ENCODE results near the gene DDX41. TPM values are rescaled to one million over a fixed set of nuclear protein-coding genes. Genes with fewer than 3 reads are reported as not detected.

DDX41 gene
- total and polyA plus RNA-seq, 5 donors from 2014 or later, result 41.8 to 73.2 (median 46.5) TPM

GRCh38 chr5:177475563-177476427 lies 41.0 kb downstream of the DDX41 start:
- Mint-ChIP-seq H3K27me3 (peaks cover 17% of the 10 kb centered on the region), H3K4me1 (peaks cover 0 to 40% (median 5%) of the 10 kb centered on the region in 4 donors), H3K4me3 (peak overlapping the region in 3 of 4 donors; percentile 48 to 87 (median 54)), H3K27ac (peak overlapping the region in 1 of 3 donors; percentile 8), H3K36me3 (no peaks in the 10 kb centered on the region), H3K9me3 (no peaks in the 10 kb centered on the region)
- DNase-seq (no peak), ATAC-seq (ENCODE audit: low read depth in 2 of 2) (no peak)
- Histone ChIP-seq H3K36me3 (ENCODE audit: control insufficient read depth, insufficient read depth, low read length) (no peaks in the 10 kb centered on the region), H3K27me3 (ENCODE audit: control insufficient read depth, insufficient read depth, low read length) (peaks cover 6% of the 10 kb centered on the region), H3K27ac (ENCODE audit: insufficient read depth, low read length, poor library complexity, severe bottlenecking) (no peak overlapping the region), H3K9me3 (ENCODE audit: control insufficient read depth in 2 of 2, low read length in 2 of 2) (no peaks in the 10 kb centered on the region), H3K4me3 (ENCODE audit: low read depth, low read length) (no peak overlapping the region), H3K4me1 (ENCODE audit: control insufficient read depth, insufficient read depth, low read length, poor library complexity, severe bottlenecking) (peaks cover 10% of the 10 kb centered on the region)

- Mint-ChIP-seq H3K4me3 (peak overlapping the region; percentile 80 to 89 (median 84)), H3K9me3 (no peaks in the 10 kb centered on the region), H3K27me3 (peaks cover 17% of the 10 kb centered on the region), H3K4me1 (peaks cover 0 to 42% (median 5%) of the 10 kb centered on the region in 4 donors), H3K36me3 (no peaks in the 10 kb centered on the region), H3K27ac (no peak overlapping the region)
- H3K36me3 ChIP-seq (ENCODE audit: control insufficient read depth, insufficient read depth, low read length), result no peaks in the 10 kb centered on the region
- no peak for DNase-seq
- H3K4me3 ChIP-seq (ENCODE audit: low read depth, low read length), result no peak overlapping the region
- no peak for ATAC-seq (ENCODE audit: low read depth in 2 of 2)
- peaks cover 10% of the 10 kb centered on the region for H3K4me1 ChIP-seq (ENCODE audit: control insufficient read depth, insufficient read depth, low read length, poor library complexity, severe bottlenecking)
- H3K9me3 ChIP-seq (ENCODE audit: control insufficient read depth in 2 of 2, low read length in 2 of 2), result no peaks in the 10 kb centered on the region
- H3K27ac ChIP-seq (ENCODE audit: insufficient read depth, low read length, poor library complexity, severe bottlenecking), result no peak overlapping the region
- peaks cover 6% of the 10 kb centered on the region for H3K27me3 ChIP-seq (ENCODE audit: control insufficient read depth, insufficient read depth, low read length)
Measured at GRCh38 chr5:177474846-177475562, 41.8 kb downstream of the DDX41 start.

- H3K4me3 ChIP-seq (ENCODE audit: low read depth, low read length), result no peak overlapping the region
- no peaks in the 10 kb centered on the region for H3K36me3 ChIP-seq (ENCODE audit: control insufficient read depth, insufficient read depth, low read length)
- H3K36me3 Mint-ChIP-seq, result no peaks in the 10 kb centered on the region
- H3K4me3 Mint-ChIP-seq, result peak overlapping the region; percentile 80 to 89 (median 84)
- no peak for ATAC-seq (ENCODE audit: low read depth in 2 of 2)
- peak overlapping the region in 1 of 3 donors; percentile 62 for H3K27ac Mint-ChIP-seq
- H3K27me3 ChIP-seq (ENCODE audit: control insufficient read depth, insufficient read depth, low read length), result peaks cover 6% of the 10 kb centered on the region
- no peaks in the 10 kb centered on the region for H3K9me3 Mint-ChIP-seq
- peaks cover 0 to 36% (median 5%) of the 10 kb centered on the region in 4 donors for H3K4me1 Mint-ChIP-seq
- H3K27ac ChIP-seq (ENCODE audit: insufficient read depth, low read length, poor library complexity, severe bottlenecking), result no peak overlapping the region
- no peak for DNase-seq
- H3K27me3 Mint-ChIP-seq, result peaks cover 22% of the 10 kb centered on the region
- H3K9me3 ChIP-seq (ENCODE audit: control insufficient read depth in 2 of 2, low read length in 2 of 2), result no peaks in the 10 kb centered on the region
- H3K4me1 ChIP-seq (ENCODE audit: control insufficient read depth, insufficient read depth, low read length, poor library complexity, severe bottlenecking), result peaks cover 10% of the 10 kb centered on the region
Measured at GRCh38 chr5:177474002-177474476, 42.7 kb downstream of the DDX41 start.

DNA sequence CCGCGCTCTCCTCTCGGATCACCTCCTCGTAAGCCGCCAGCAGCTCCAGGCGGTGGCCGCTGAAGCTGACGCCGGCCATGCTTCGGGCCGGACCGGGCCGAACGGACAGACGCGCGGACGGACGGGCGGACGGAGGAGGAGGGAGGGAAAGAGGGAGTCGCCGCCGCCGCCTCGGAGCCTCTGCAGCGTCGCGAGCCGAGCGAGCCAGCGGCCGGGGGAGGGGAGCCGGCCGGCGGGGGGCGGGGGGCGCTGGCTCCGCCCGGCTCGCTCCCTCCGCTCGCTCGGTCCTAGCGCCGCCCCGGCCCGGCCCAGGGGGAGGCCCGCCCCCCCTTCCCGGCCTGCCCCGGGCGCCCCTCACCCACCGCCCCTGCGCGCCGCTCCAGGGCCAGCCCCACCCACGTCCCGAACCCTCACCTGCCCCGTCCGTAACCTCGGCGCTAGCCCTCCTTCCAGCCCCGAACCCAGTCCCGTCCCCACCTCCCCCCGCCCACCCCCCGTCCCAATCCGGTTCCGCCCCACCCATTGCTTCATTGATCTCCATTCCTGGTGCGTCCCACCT lies 43.2 kb downstream of the DDX41 start, which contains the start of gene DBN1:
TSS of gene DBN1 (minus strand) at position 192 of the 559 bp plus-strand sequence. CDS start at position 79, 113 bp downstream.
- no peaks in the 10 kb centered on the region for H3K9me3 Mint-ChIP-seq
- DNase-seq, result no peak
- no peaks in the 10 kb centered on the region for H3K9me3 ChIP-seq (ENCODE audit: control insufficient read depth in 2 of 2, low read length in 2 of 2)
- peak within 1 kb of the TSS in 1 of 3 donors; percentile 62 for H3K27ac Mint-ChIP-seq
- no peak within 1 kb of the TSS for H3K27ac ChIP-seq (ENCODE audit: insufficient read depth, low read length, poor library complexity, severe bottlenecking)
- H3K27me3 Mint-ChIP-seq, result peaks cover 23% of the 10 kb centered on the region
- peak within 1 kb of the TSS; percentile 80 to 89 (median 84) for H3K4me3 Mint-ChIP-seq
- ATAC-seq (ENCODE audit: low read depth in 2 of 2), result peak in 1 of 2 donors; percentile 34
- H3K36me3 ChIP-seq (ENCODE audit: control insufficient read depth, insufficient read depth, low read length), result no peaks in the 10 kb centered on the region
- no peak within 1 kb of the TSS for H3K4me3 ChIP-seq (ENCODE audit: low read depth, low read length)
- H3K4me1 ChIP-seq (ENCODE audit: control insufficient read depth, insufficient read depth, low read length, poor library complexity, severe bottlenecking), result peaks cover 10% of the 10 kb centered on the region
- H3K4me1 Mint-ChIP-seq, result peaks cover 0 to 31% (median 5%) of the 10 kb centered on the region in 4 donors
- H3K27me3 ChIP-seq (ENCODE audit: control insufficient read depth, insufficient read depth, low read length), result peaks cover 6% of the 10 kb centered on the region
- no peaks in the 10 kb centered on the region for H3K36me3 Mint-ChIP-seq

DNA sequence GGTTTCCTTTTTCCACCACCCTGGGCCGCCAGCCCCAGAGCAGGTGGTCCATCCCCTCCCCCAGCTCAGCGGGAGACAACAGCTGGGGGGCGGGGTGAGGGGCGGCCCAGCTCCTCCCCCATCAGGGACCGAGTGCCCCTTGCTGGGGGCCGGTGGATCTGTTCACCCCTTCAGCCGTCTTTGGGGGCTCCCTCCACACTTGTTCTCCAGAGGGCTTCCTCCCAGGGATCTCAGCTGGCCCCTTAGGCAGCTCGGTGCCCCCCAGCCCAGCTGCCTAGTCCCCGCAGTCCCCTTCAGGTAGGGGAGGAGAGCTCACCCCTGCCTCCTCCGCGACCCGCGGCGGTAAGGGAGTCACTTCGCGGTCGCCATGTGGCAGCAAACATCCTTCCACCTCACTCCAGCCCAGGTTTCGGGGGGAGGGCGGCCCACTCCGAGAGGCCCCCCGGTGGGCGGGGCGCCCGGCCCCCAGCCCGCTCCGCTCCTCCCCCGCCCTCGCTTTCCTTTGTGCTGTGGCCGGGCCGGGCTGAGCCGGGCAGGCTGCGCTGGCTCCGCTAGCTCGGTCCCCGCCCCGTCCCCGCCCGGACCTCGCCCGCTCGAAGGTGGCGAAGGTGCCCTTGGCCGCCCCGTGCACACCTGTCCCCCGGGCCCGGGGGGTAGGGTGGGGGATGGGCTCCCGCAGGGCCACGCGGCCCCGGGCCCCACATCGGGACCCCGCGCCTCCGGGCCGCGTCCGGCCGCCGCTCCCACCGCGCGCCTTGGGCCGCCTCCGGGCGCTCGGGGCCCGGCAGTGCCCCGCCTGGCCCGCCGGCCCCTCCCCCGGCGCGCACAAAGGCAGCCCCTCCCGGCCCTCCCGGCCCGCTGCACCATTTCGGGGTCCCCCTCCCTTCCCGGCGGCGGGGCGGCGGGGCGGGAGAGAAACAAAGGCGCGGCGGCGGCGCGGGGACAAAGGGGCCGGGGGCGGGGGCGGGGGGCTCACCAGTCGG lies 44.0 kb downstream of the DDX41 start:
- H3K9me3 ChIP-seq (ENCODE audit: control insufficient read depth in 2 of 2, low read length in 2 of 2), result no peaks in the 10 kb centered on the region
- DNase-seq, result peak; percentile 29 to 39 (median 33)
- Mint-ChIP-seq H3K36me3 (no peaks in the 10 kb centered on the region), H3K4me3 (peak overlapping the region in 3 of 4 donors; percentile 25 to 76 (median 69)), H3K27me3 (peaks cover 26% of the 10 kb centered on the region), H3K4me1 (peaks cover 0 to 30% (median 5%) of the 10 kb centered on the region in 4 donors), H3K27ac (no peak overlapping the region), H3K9me3 (no peaks in the 10 kb centered on the region)
- H3K27me3 ChIP-seq (ENCODE audit: control insufficient read depth, insufficient read depth, low read length), result peaks cover 6% of the 10 kb centered on the region
- H3K4me1 ChIP-seq (ENCODE audit: control insufficient read depth, insufficient read depth, low read length, poor library complexity, severe bottlenecking), result peaks cover 10% of the 10 kb centered on the region
- no peak overlapping the region for H3K4me3 ChIP-seq (ENCODE audit: low read depth, low read length)
- H3K36me3 ChIP-seq (ENCODE audit: control insufficient read depth, insufficient read depth, low read length), result no peaks in the 10 kb centered on the region
- no peak overlapping the region for H3K27ac ChIP-seq (ENCODE audit: insufficient read depth, low read length, poor library complexity, severe bottlenecking)
- ATAC-seq (ENCODE audit: low read depth in 2 of 2), result peak in 1 of 2 donors; percentile 38

- no peaks in the 10 kb centered on the region for H3K9me3 ChIP-seq (ENCODE audit: control insufficient read depth in 2 of 2, low read length in 2 of 2)
- H3K36me3 ChIP-seq (ENCODE audit: control insufficient read depth, insufficient read depth, low read length), result no peaks in the 10 kb centered on the region
- Mint-ChIP-seq H3K4me3 (peak overlapping the region; percentile 47 to 76 (median 60)), H3K27me3 (peaks cover 26% of the 10 kb centered on the region), H3K27ac (no peak overlapping the region), H3K9me3 (no peaks in the 10 kb centered on the region), H3K36me3 (no peaks in the 10 kb centered on the region), H3K4me1 (peaks cover 0 to 30% (median 5%) of the 10 kb centered on the region in 4 donors)
- H3K27me3 ChIP-seq (ENCODE audit: control insufficient read depth, insufficient read depth, low read length), result peaks cover 6% of the 10 kb centered on the region
- no peak overlapping the region for H3K27ac ChIP-seq (ENCODE audit: insufficient read depth, low read length, poor library complexity, severe bottlenecking)
- DNase-seq, result no peak
- ATAC-seq (ENCODE audit: low read depth in 2 of 2), result no peak
- no peak overlapping the region for H3K4me3 ChIP-seq (ENCODE audit: low read depth, low read length)
- peaks cover 10% of the 10 kb centered on the region for H3K4me1 ChIP-seq (ENCODE audit: control insufficient read depth, insufficient read depth, low read length, poor library complexity, severe bottlenecking)
Measured at GRCh38 chr5:177471610-177472356, 45.0 kb downstream of the DDX41 start.

All from CD4-positive, CD25-positive, alpha-beta regulatory T cell (primary cell).